ENCODE results near the gene PHAF1. TPM values are rescaled to one million over a fixed set of nuclear protein-coding genes. Genes with fewer than 3 reads are reported as not detected.

Gene PHAF1
- total RNA-seq, 1 donor from 2014 or later = 10.4 TPM

DNA sequence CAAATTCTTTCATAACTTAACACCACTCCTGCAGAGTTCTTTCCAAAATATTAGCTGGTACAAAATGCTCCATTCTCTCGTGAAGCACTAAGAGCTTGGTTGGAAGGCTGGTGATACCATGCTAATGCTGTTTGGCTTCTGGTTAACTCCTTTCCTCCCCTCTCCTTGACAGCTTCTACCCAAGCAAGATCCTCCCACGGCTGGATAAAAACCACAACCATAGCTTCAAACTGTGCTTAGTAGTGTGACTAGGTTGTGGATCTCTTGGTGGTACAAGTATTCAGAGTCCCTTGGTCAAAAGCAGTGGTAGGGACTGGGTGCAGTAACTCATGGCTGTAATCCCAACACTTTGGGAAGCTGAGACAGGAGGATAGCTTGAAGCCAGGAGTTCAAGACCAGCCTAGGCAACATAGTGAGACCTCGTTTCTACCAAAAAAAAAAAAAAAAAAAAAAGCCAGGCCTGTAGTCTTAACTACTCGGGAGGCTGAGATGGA lies 2.3 kb downstream of the PHAF1 start:
- intact Hi-C loops (cut with micrococcal nuclease) = no loop called here
- no peak overlapping the region for H3K4me3 ChIP-seq
- TF ChIP-seq, protein P1, sequence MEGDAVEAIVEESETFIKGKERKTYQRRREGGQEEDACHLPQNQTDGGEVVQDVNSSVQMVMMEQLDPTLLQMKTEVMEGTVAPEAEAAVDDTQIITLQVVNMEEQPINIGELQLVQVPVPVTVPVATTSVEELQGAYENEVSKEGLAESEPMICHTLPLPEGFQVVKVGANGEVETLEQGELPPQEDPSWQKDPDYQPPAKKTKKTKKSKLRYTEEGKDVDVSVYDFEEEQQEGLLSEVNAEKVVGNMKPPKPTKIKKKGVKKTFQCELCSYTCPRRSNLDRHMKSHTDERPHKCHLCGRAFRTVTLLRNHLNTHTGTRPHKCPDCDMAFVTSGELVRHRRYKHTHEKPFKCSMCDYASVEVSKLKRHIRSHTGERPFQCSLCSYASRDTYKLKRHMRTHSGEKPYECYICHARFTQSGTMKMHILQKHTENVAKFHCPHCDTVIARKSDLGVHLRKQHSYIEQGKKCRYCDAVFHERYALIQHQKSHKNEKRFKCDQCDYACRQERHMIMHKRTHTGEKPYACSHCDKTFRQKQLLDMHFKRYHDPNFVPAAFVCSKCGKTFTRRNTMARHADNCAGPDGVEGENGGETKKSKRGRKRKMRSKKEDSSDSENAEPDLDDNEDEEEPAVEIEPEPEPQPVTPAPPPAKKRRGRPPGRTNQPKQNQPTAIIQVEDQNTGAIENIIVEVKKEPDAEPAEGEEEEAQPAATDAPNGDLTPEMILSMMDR (IDR thresholded peaks at IDR 0.05; ENCODE audit: borderline replicate concordance) = no peak
- H3K27me3 ChIP-seq (ENCODE audit: low read depth) = no peaks in the 10 kb centered on the region
- H3K4me1 ChIP-seq = peaks cover 39% of the 10 kb centered on the region
- H3K9me3 ChIP-seq (replicated peaks) = no peaks in the 10 kb centered on the region
- H3K36me3 ChIP-seq = no peaks in the 10 kb centered on the region
- DNase-seq = no peak
- H3K27ac ChIP-seq (replicated peaks) = no peak overlapping the region

DNA sequence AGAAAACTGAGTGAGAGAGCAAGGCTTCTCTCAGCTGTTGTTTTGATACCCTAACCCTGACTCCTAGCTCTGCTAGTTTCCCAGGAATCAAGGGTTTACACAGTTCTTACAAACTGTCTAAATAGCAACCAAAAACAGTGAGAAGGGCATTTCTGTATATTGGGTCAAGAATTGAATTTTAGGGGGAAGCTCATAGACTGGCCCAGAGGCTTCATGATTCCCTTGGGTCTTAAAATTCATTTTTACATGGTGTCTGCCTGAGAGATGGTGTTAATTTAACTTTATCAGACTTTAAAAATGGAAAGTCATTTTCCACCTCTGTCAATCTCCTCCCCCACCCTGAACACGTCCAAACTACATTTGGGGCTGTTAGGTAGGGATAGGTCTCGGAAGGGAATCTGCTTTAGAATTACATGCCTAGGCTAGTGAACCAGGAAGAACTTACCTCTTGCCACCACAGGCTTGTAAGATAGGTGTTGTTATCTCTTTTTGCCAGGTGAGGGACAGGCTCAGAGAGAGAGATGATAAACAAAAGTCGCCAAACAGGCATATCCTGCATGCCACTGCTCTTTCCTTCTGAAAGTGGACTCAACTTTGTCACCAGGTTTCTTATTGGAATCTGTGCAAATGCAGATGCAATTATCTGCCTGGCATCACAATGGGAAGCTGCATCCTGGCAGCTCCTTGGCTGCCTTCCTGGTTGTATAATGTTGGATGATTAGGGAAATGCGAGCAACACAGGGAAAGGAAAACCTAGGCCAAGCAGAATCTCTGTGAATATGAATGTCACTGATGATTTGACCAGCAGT lies 3.1 kb downstream of the PHAF1 start:
- TF ChIP-seq, protein P1 (IDR thresholded peaks at IDR 0.05; ENCODE audit: borderline replicate concordance) = no peak
- no peak for DNase-seq
- Histone ChIP-seq H3K27ac (replicated peaks) (no peak overlapping the region), H3K4me1 (peaks cover 39% of the 10 kb centered on the region), H3K4me3 (no peak overlapping the region), H3K9me3 (replicated peaks) (no peaks in the 10 kb centered on the region), H3K36me3 (no peaks in the 10 kb centered on the region), H3K27me3 (ENCODE audit: low read depth) (no peaks in the 10 kb centered on the region)
- intact Hi-C loops (cut with micrococcal nuclease) = no loop called here

DNA sequence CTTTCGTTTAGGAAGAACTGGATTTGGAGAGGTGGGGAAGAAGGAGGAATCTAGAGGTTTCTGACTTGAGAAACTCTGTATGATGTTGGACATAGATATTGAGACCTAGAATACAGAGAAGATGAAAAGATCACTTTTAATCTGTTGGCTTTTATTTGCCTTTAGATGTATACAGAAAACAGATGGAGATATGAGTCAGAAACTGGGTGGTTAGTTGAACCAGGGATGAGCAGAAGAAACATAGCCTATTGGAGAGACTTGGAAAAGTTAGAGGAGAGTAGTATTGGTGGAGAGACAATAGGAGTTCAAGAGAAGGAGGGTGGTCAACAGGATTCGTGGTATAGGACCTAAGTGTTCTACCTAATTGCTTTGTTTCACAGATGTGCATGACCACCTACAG lies 5.1 kb downstream of the PHAF1 start:
- no peak overlapping the region for H3K27ac ChIP-seq (replicated peaks)
- intact Hi-C loops (cut with micrococcal nuclease) = no loop called here
- no peak for DNase-seq
- no peaks in the 10 kb centered on the region for H3K36me3 ChIP-seq
- no peaks in the 10 kb centered on the region for H3K27me3 ChIP-seq (ENCODE audit: low read depth)
- TF ChIP-seq, protein P1 (IDR thresholded peaks at IDR 0.05; ENCODE audit: borderline replicate concordance) = no peak
- peaks cover 30% of the 10 kb centered on the region for H3K4me1 ChIP-seq
- no peaks in the 10 kb centered on the region for H3K9me3 ChIP-seq (replicated peaks)
- H3K4me3 ChIP-seq = no peak overlapping the region

DNA sequence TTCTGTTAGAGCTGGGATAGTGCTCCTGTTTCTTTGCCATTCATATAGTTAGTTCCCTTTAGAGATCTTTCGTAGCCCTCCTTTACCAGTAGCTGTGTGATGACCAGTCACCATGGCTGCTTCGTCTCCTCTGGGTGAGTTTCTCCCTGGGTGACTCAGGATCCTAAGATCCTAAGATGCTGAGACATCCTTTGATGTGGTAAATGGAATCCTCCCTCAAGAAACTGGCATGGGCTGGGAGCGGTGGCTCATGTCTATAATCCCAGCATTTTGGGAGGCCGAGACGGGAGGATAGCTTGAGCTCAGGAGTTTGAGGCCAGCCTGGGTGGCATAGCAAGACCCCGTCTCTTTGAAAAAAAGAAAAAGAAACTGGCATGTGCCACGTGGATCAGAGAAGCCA lies 5.9 kb downstream of the PHAF1 start:
- Histone ChIP-seq H3K27me3 (ENCODE audit: low read depth) (no peaks in the 10 kb centered on the region), H3K36me3 (peaks cover 8% of the 10 kb centered on the region), H3K4me1 (peaks cover 22% of the 10 kb centered on the region), H3K4me3 (no peak overlapping the region), H3K9me3 (replicated peaks) (no peaks in the 10 kb centered on the region), H3K27ac (replicated peaks) (no peak overlapping the region)
- TF ChIP-seq, protein P1 (IDR thresholded peaks at IDR 0.05; ENCODE audit: borderline replicate concordance) = no peak
- no peak for DNase-seq
- intact Hi-C loops (cut with micrococcal nuclease) = no loop called here

DNA sequence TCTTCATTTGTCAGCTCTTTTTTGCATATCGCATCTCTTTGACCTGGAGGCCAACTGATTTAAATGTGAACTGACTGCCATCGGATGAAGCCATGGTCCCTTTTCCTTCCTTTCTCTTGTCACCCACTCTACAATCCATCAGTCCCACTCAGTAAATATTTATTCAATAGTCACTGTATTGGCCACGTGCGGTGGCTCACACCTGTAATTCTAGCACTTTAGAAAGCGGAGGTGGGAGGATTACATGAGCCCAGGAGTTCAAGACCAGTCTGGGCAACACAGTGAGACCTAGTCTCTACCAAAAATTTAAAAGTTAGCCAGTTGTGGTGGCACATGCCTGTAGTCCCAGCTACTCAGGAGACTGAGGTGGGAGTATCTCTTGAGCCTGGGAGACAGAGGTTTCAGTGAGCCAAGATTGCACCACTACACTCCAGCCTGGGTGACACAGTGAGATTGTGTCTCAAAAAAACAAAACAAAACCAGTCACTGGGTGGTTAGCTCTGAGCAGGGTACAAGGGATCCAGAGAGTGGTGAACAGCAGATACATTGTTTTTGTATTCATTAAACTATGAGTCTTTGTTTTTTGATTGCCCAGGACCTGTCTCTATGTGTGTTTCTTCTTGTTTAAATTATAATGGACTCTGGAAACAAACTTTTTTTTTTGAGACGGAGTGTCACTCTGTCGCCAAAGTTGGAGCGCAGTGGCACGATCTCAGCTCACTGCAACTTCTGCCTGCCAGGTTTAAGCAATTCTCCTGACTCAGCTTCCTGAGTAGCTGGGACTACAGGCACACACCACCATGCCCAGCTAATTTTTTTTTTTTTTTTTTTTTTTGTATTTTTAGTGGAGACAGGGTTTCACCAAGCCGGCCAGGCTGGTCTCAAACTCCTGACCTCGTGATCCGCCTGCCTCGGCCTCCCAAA lies 6.9 kb downstream of the PHAF1 start:
- no peaks in the 10 kb centered on the region for H3K27me3 ChIP-seq (ENCODE audit: low read depth)
- H3K27ac ChIP-seq (replicated peaks) = no peak overlapping the region
- TF ChIP-seq, protein P1 (IDR thresholded peaks at IDR 0.05; ENCODE audit: borderline replicate concordance) = no peak
- DNase-seq = no peak
- intact Hi-C loops (cut with micrococcal nuclease) = no loop called here
- peaks cover 18% of the 10 kb centered on the region for H3K36me3 ChIP-seq
- no peaks in the 10 kb centered on the region for H3K9me3 ChIP-seq (replicated peaks)
- no peak overlapping the region for H3K4me3 ChIP-seq
- H3K4me1 ChIP-seq = peaks cover 12% of the 10 kb centered on the region

Data from left ventricle myocardium inferior (tissue), 1 donor.